Measurements from ENCODE around the gene SYP.

SYP gene

GRCh38 chrX:49225858-49226257 lies 25.9 kb upstream of the SYP start:
- no peak for DNase-seq (ENCODE audit: low read depth)
- TF ChIP-seq CTCF (IDR thresholded peaks at IDR 0.05; ENCODE audit: low read depth, low read length, missing control alignments): no peak
- no peak overlapping the region for H3K4me3 ChIP-seq (ENCODE audit: low read depth, low read length)

GRCh38 chrX:49221868-49222267 lies 21.9 kb upstream of the SYP start:
- DNase-seq (ENCODE audit: low read depth): no peak
- no peak for TF ChIP-seq CTCF (IDR thresholded peaks at IDR 0.05; ENCODE audit: low read depth, low read length, missing control alignments)
- H3K4me3 ChIP-seq (ENCODE audit: low read depth, low read length): no peak overlapping the region

GRCh38 chrX:49220100-49220499 lies 20.1 kb upstream of the SYP start:
- DNase-seq (ENCODE audit: low read depth): no peak
- H3K4me3 ChIP-seq (ENCODE audit: low read depth, low read length): no peak overlapping the region
- TF ChIP-seq CTCF (IDR thresholded peaks at IDR 0.05; ENCODE audit: low read depth, low read length, missing control alignments): no peak

- no peak overlapping the region for H3K4me3 ChIP-seq (ENCODE audit: low read depth, low read length)
- no peak for DNase-seq (ENCODE audit: low read depth)
- no peak for TF ChIP-seq CTCF (IDR thresholded peaks at IDR 0.05; ENCODE audit: low read depth, low read length, missing control alignments)
Measured at GRCh38 chrX:49214996-49215526, 15.1 kb upstream of the SYP start.

GRCh38 chrX:49214416-49214815 lies 14.4 kb upstream of the SYP start:
- no peak for TF ChIP-seq CTCF (IDR thresholded peaks at IDR 0.05; ENCODE audit: low read depth, low read length, missing control alignments)
- DNase-seq (ENCODE audit: low read depth): no peak
- no peak overlapping the region for H3K4me3 ChIP-seq (ENCODE audit: low read depth, low read length)

GRCh38 chrX:49212861-49213260 lies 12.9 kb upstream of the SYP start:
- H3K4me3 ChIP-seq (ENCODE audit: low read depth, low read length): no peak overlapping the region
- DNase-seq (ENCODE audit: low read depth): no peak
- TF ChIP-seq CTCF (IDR thresholded peaks at IDR 0.05; ENCODE audit: low read depth, low read length, missing control alignments): no peak

GRCh38 chrX:49212209-49212608 lies 12.2 kb upstream of the SYP start:
- DNase-seq (ENCODE audit: low read depth): no peak
- no peak for TF ChIP-seq CTCF (IDR thresholded peaks at IDR 0.05; ENCODE audit: low read depth, low read length, missing control alignments)
- no peak overlapping the region for H3K4me3 ChIP-seq (ENCODE audit: low read depth, low read length)

Data from GM12864 (cell line).